OCI-LY1 (cell line): ENCODE measurements around the gene DLX5.

Experiments
- H2AFZ ChIP-seq: fragments of 200-600 bp; sonication (generic), shearing (Covaris generic); 2 replicates; pipeline ENCODE4 v1.6.0; 2014; ENCODE audit warnings: antibody characterized with exemption, mild to moderate bottlenecking, low read length
- H3F3A ChIP-seq: fragments of 200-600 bp; sonication (generic), shearing (Covaris generic); 2 replicates; pipeline ENCODE4 v1.6.0; 2014; ENCODE audit warnings: mild to moderate bottlenecking, antibody characterized with exemption, low read length, moderate library complexity; ENCODE audit not compliant: insufficient read depth
- H3K27ac ChIP-seq: fragments of 200-600 bp; sonication (generic); 2 replicates; pipeline ENCODE4 v1.5.1; 2014; ENCODE audit warnings: low read length, mixed run types, mild to moderate bottlenecking, low read depth; ENCODE audit not compliant: poor library complexity, severe bottlenecking
- H3K27me3 ChIP-seq: fragments of 200-600 bp; sonication (generic); 2 replicates; pipeline ENCODE4 v1.6.0; 2014; ENCODE audit warnings: antibody characterized with exemption, mild to moderate bottlenecking, low read length, moderate library complexity; ENCODE audit not compliant: insufficient read depth
- H3K36me3 ChIP-seq: fragments of 200-600 bp; sonication (generic); 2 replicates; pipeline ENCODE4 v1.6.1; 2014; ENCODE audit warnings: mild to moderate bottlenecking, antibody characterized with exemption, low read length, moderate library complexity, mixed read lengths; ENCODE audit not compliant: insufficient read depth
- H3K4me1 ChIP-seq: fragments of 200-600 bp; sonication (generic); 2 replicates; pipeline ENCODE4 v1.5.1; 2014; ENCODE audit warnings: mild to moderate bottlenecking, low read length, moderate library complexity; ENCODE audit not compliant: insufficient read depth, severe bottlenecking
- H3K4me2 ChIP-seq: fragments of 200-600 bp; sonication (generic), shearing (Covaris generic); 2 replicates; pipeline ENCODE4 v1.6.1; 2014; ENCODE audit warnings: low read length
- H3K4me3 ChIP-seq: fragments of 200-600 bp; sonication (generic); 2 replicates; pipeline ENCODE4 v1.5.1; 2014; ENCODE audit warnings: low read length, low read depth, mild to moderate bottlenecking, mixed read lengths; ENCODE audit not compliant: poor library complexity, severe bottlenecking
- H3K79me2 ChIP-seq: fragments of 200-600 bp; shearing (Covaris generic); 2 replicates; pipeline ENCODE4 v1.6.1; 2016; ENCODE audit warnings: mixed run types, low read length, mixed read lengths; ENCODE audit not compliant: insufficient read depth
- H3K9ac ChIP-seq: fragments of 200-600 bp; sonication (generic), shearing (Covaris generic); 2 replicates; pipeline ENCODE4 v1.6.1; 2014; ENCODE audit warnings: mild to moderate bottlenecking, low read length, mixed read lengths
- H3K9me2 ChIP-seq: fragments of 200-600 bp; sonication (generic), shearing (Covaris generic); 2 replicates; pipeline ENCODE4 v1.6.1; 2014; ENCODE audit warnings: low read depth, mild to moderate bottlenecking, low read length, mixed read lengths
- H3K9me3 ChIP-seq: fragments of 200-600 bp; shearing (Covaris generic); 2 replicates; pipeline ENCODE4 v1.6.1; 2014; ENCODE audit warnings: low read length, mixed read lengths
- H4K20me1 ChIP-seq: fragments of 200-600 bp; sonication (generic), shearing (Covaris generic); 2 replicates; pipeline ENCODE4 v1.6.0; 2016; ENCODE audit warnings: mild to moderate bottlenecking, low read length; ENCODE audit not compliant: insufficient read depth
- CTCF ChIP-seq: fragments of 200-600 bp; sonication (generic), shearing (Covaris generic); IDR thresholded peaks from 2 replicates; pipeline ENCODE4 v1.5.1; 2017; ENCODE audit warnings: mild to moderate bottlenecking, antibody characterized with exemption, low read length, moderate library complexity, mixed read lengths
- EZH2 ChIP-seq: fragments of 200-600 bp; sonication (generic), shearing (Covaris generic); IDR thresholded peaks from 2 replicates; pipeline ENCODE4 v1.8.0; 2017; ENCODE audit warnings: borderline replicate concordance, mixed run types, mild to moderate bottlenecking, antibody characterized with exemption, low read length, moderate library complexity, mixed read lengths

The DLX5 gene

GRCh38 chr7:97001656-97002554 lies 22.7 kb downstream of the DLX5 start:
- H3K4me3 ChIP-seq: no peak overlapping the region
- no peak overlapping the region for H2AFZ ChIP-seq
- no peak overlapping the region for H3K27ac ChIP-seq
- no peak overlapping the region for H3K4me2 ChIP-seq
- no peaks in the 10 kb centered on the region for H3K9me2 ChIP-seq
- peaks cover 10% of the 10 kb centered on the region; the same call in 1 of the 2 replicates for H3K27me3 ChIP-seq
- H3K36me3 ChIP-seq: no peaks in the 10 kb centered on the region
- H3K9me3 ChIP-seq: no peaks in the 10 kb centered on the region
- H3K9ac ChIP-seq: no peak overlapping the region
- H3F3A ChIP-seq: no peaks in the 10 kb centered on the region
- no peaks in the 10 kb centered on the region for H3K79me2 ChIP-seq
- H3K4me1 ChIP-seq: no peaks in the 10 kb centered on the region
- no peak for TF ChIP-seq EZH2
- no peak for TF ChIP-seq CTCF
- no peaks in the 10 kb centered on the region for H4K20me1 ChIP-seq

GRCh38 chr7:97001221-97001620 lies 23.4 kb downstream of the DLX5 start:
- no peaks in the 10 kb centered on the region for H3K9me3 ChIP-seq
- no peaks in the 10 kb centered on the region for H3K4me1 ChIP-seq
- TF ChIP-seq CTCF (no peak), EZH2 (no peak)

GRCh38 chr7:96998744-96999143 lies 25.9 kb downstream of the DLX5 start:
- H3K4me3 ChIP-seq: no peak overlapping the region
- no peak for TF ChIP-seq CTCF
- H3K27ac ChIP-seq: no peak overlapping the region
- H3K4me2 ChIP-seq: no peak overlapping the region
- H3K9ac ChIP-seq: no peak overlapping the region
- H3F3A ChIP-seq: no peaks in the 10 kb centered on the region
- no peaks in the 10 kb centered on the region for H3K36me3 ChIP-seq
- no peaks in the 10 kb centered on the region for H3K9me3 ChIP-seq
- peaks cover 12% of the 10 kb centered on the region; the same call in 1 of the 2 replicates for H3K27me3 ChIP-seq
- H4K20me1 ChIP-seq: no peaks in the 10 kb centered on the region
- H3K9me2 ChIP-seq: no peaks in the 10 kb centered on the region
- no peak overlapping the region for H2AFZ ChIP-seq
- no peaks in the 10 kb centered on the region for H3K4me1 ChIP-seq
- no peaks in the 10 kb centered on the region for H3K79me2 ChIP-seq

More at GRCh38 chr7:97001221-97001620, 23.4 kb downstream of the DLX5 start:
- Histone ChIP-seq H3K36me3 (no peaks in the 10 kb centered on the region), H3K9me2 (no peaks in the 10 kb centered on the region), H3K27me3 (peaks cover 10% of the 10 kb centered on the region; the same call in 1 of the 2 replicates), H3K4me2 (no peak overlapping the region), H3K27ac (no peak overlapping the region), H3F3A (no peaks in the 10 kb centered on the region), H2AFZ (no peak overlapping the region), H3K4me3 (no peak overlapping the region), H3K79me2 (no peaks in the 10 kb centered on the region), H4K20me1 (no peaks in the 10 kb centered on the region), H3K9ac (no peak overlapping the region)
